ENCODE results near the gene KCNK3.

Gene KCNK3

GRCh38 chr2:26730549-26731344 lies 38.2 kb downstream of the KCNK3 start:
- no peaks in the 10 kb centered on the region for H3K4me1 ChIP-seq
- TF ChIP-seq, protein P1, sequence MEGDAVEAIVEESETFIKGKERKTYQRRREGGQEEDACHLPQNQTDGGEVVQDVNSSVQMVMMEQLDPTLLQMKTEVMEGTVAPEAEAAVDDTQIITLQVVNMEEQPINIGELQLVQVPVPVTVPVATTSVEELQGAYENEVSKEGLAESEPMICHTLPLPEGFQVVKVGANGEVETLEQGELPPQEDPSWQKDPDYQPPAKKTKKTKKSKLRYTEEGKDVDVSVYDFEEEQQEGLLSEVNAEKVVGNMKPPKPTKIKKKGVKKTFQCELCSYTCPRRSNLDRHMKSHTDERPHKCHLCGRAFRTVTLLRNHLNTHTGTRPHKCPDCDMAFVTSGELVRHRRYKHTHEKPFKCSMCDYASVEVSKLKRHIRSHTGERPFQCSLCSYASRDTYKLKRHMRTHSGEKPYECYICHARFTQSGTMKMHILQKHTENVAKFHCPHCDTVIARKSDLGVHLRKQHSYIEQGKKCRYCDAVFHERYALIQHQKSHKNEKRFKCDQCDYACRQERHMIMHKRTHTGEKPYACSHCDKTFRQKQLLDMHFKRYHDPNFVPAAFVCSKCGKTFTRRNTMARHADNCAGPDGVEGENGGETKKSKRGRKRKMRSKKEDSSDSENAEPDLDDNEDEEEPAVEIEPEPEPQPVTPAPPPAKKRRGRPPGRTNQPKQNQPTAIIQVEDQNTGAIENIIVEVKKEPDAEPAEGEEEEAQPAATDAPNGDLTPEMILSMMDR (IDR thresholded peaks at IDR 0.05; ENCODE audit: low read depth, low read length), result no peak
- peaks cover 19% of the 10 kb centered on the region for H3K36me3 ChIP-seq
- no peak for DNase-seq
- H3K4me3 ChIP-seq (ENCODE audit: low read depth, low read length), result no peak overlapping the region
- no peaks in the 10 kb centered on the region for H3K27me3 ChIP-seq
- no peaks in the 10 kb centered on the region for H3K9me3 ChIP-seq

DNA sequence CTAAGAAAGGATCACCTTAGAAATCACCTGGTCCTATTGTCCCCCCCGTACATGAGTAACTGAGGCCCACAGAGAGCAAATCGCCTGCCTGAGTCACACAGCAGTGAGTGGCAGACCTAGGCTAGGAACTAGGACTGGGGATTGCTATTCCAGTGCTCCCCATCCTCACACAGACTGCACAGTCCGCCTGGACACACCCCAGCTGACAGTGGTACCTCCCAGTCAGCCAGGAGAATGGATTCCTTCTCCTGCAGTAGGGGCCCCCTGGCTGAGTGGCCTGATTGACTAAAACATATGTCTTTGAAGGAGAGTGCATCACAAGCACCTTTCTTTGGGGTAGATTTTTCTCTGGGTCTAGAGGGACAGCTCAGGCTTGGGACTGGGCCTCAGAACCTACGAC lies 39.2 kb downstream of the KCNK3 start:
- Histone ChIP-seq H3K4me3 (ENCODE audit: low read depth, low read length) (no peak overlapping the region), H3K27me3 (no peaks in the 10 kb centered on the region), H3K9me3 (no peaks in the 10 kb centered on the region), H3K4me1 (peaks cover 4% of the 10 kb centered on the region; the same call in 1 of the 2 replicates), H3K36me3 (peaks cover 19% of the 10 kb centered on the region)
- TF ChIP-seq, protein P1 (IDR thresholded peaks at IDR 0.05; ENCODE audit: low read depth, low read length), result no peak
- DNase-seq, result no peak

- TF ChIP-seq, protein P1 (IDR thresholded peaks at IDR 0.05; ENCODE audit: low read depth, low read length), result no peak
- H3K27me3 ChIP-seq, result no peaks in the 10 kb centered on the region
- DNase-seq, result no peak
- H3K4me3 ChIP-seq (ENCODE audit: low read depth, low read length), result no peak overlapping the region
- peaks cover 13% of the 10 kb centered on the region for H3K36me3 ChIP-seq
- H3K9me3 ChIP-seq, result no peaks in the 10 kb centered on the region
- H3K4me1 ChIP-seq, result peaks cover 4% of the 10 kb centered on the region; the same call in 1 of the 2 replicates
Measured at GRCh38 chr2:26732446-26732845, 39.9 kb downstream of the KCNK3 start.

GRCh38 chr2:26733413-26733812 lies 40.9 kb downstream of the KCNK3 start:
- H3K27me3 ChIP-seq, result no peaks in the 10 kb centered on the region

GRCh38 chr2:26735097-26735496 lies 42.6 kb downstream of the KCNK3 start:
- peaks cover 3% of the 10 kb centered on the region for H3K36me3 ChIP-seq
- peaks cover 4% of the 10 kb centered on the region; the same call in 1 of the 2 replicates for H3K4me1 ChIP-seq
- TF ChIP-seq, protein P1 (IDR thresholded peaks at IDR 0.05; ENCODE audit: low read depth, low read length), result no peak
- no peaks in the 10 kb centered on the region for H3K27me3 ChIP-seq
- no peaks in the 10 kb centered on the region for H3K9me3 ChIP-seq
- H3K4me3 ChIP-seq (ENCODE audit: low read depth, low read length), result no peak overlapping the region
- no peak for DNase-seq

More at GRCh38 chr2:26733413-26733812, 40.9 kb downstream of the KCNK3 start:
- Histone ChIP-seq H3K36me3 (peaks cover 3% of the 10 kb centered on the region), H3K4me1 (peaks cover 4% of the 10 kb centered on the region; the same call in 1 of the 2 replicates), H3K4me3 (ENCODE audit: low read depth, low read length) (no peak overlapping the region), H3K9me3 (no peaks in the 10 kb centered on the region)
- TF ChIP-seq, protein P1 (IDR thresholded peaks at IDR 0.05; ENCODE audit: low read depth, low read length), result no peak
- DNase-seq, result no peak
